GM19025 (cell line): ENCODE measurements around the gene YBX1.
"Not testable (repeated sequence)": the region's sequence is repeated elsewhere in the genome, so short reads cannot be mapped to it uniquely, and the experiment has no call there.

ENCODE experiments used
- ATAC-seq: cut with Tn5 transposase; IDR thresholded peaks from one replicate; pipeline ENCODE4 v1.9.1; 2021; ENCODE audit warnings: mild to moderate bottlenecking, low read depth, moderate library complexity; ENCODE audit not compliant: unreplicated experiment

The YBX1 gene

GRCh38 chr1:42686418-42686817, 4.2 kb downstream of the YBX1 start:
- ATAC-seq, result no peak

GRCh38 chr1:42689912-42690311, 7.7 kb downstream of the YBX1 start:
- ATAC-seq, result no peak

GRCh38 chr1:42690477-42691156, 8.4 kb downstream of the YBX1 start:
- no peak for ATAC-seq

GRCh38 chr1:42691157-42691498, 8.9 kb downstream of the YBX1 start:
- no peak for ATAC-seq

- ATAC-seq, result no peak
Observed at GRCh38 chr1:42692461-42692860, 10.2 kb downstream of the YBX1 start.

GRCh38 chr1:42692911-42693310, 10.7 kb downstream of the YBX1 start:
- no peak for ATAC-seq

- no peak for ATAC-seq
Observed at GRCh38 chr1:42698081-42698813, 16.0 kb downstream of the YBX1 start.

GRCh38 chr1:42700006-42700405, 17.8 kb downstream of the YBX1 start:
- ATAC-seq, result no peak

GRCh38 chr1:42703888-42704464, 21.8 kb downstream of the YBX1 start:
- ATAC-seq, result no peak

- not testable (repeated sequence) for ATAC-seq
Observed at GRCh38 chr1:42712808-42713207, 30.6 kb downstream of the YBX1 start.

- no peak for ATAC-seq
Observed at GRCh38 chr1:42713293-42713692, 31.1 kb downstream of the YBX1 start.

- not testable (repeated sequence) for ATAC-seq
Observed at GRCh38 chr1:42714441-42714840, 32.2 kb downstream of the YBX1 start.

- no peak for ATAC-seq
Observed at GRCh38 chr1:42720868-42721267, 38.6 kb downstream of the YBX1 start.

GRCh38 chr1:42721926-42722325, 39.7 kb downstream of the YBX1 start:
- ATAC-seq, result no peak

GRCh38 chr1:42722403-42722802, 40.2 kb downstream of the YBX1 start:
- not testable (repeated sequence) for ATAC-seq

GRCh38 chr1:42723511-42723910, 41.3 kb downstream of the YBX1 start:
- no peak for ATAC-seq

- ATAC-seq, result not testable (repeated sequence)
Observed at GRCh38 chr1:42725820-42726219, 43.6 kb downstream of the YBX1 start.

GRCh38 chr1:42730002-42730401, 47.8 kb downstream of the YBX1 start:
- ATAC-seq, result no peak

GRCh38 chr1:42730988-42731387, 48.8 kb downstream of the YBX1 start:
- ATAC-seq, result no peak

GRCh38 chr1:42731585-42731984, 49.4 kb downstream of the YBX1 start:
- ATAC-seq, result no peak

- no peak for ATAC-seq
Observed at GRCh38 chr1:42732126-42732680, 50.0 kb downstream of the YBX1 start.
